SW 1271 (cell line): ENCODE results near the gene C14orf119.
A peak's percentile ranks its signal among the peaks of the same experiment; 100 is the strongest.

Experiments used
- DNase-seq, 2 experiments: peaks; one replicate each; lab custom pipeline; 2025; lab: John Stamatoyannopoulos, UW

Gene C14orf119

DNA sequence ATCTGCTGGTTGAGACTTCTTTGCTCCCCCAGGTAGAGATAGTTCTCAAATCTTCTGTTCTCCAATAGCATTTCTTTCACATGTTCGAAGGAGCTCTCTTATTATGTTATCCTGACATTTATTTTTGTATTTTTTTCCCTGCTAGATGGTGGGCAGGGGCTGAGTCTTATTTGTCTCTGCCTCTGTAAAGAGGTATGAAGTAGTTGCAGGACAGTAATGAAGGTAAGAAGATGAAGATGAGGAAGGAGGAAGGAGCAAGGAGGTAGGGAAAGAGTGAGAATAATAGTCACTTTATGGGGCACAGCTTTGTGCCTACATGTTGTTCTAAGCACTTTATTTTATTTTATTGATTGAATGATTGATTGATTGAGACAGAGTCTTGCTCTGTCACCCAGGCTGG lies 14.5 kb downstream of the C14orf119 start:
- DNase-seq, result no peak

DNA sequence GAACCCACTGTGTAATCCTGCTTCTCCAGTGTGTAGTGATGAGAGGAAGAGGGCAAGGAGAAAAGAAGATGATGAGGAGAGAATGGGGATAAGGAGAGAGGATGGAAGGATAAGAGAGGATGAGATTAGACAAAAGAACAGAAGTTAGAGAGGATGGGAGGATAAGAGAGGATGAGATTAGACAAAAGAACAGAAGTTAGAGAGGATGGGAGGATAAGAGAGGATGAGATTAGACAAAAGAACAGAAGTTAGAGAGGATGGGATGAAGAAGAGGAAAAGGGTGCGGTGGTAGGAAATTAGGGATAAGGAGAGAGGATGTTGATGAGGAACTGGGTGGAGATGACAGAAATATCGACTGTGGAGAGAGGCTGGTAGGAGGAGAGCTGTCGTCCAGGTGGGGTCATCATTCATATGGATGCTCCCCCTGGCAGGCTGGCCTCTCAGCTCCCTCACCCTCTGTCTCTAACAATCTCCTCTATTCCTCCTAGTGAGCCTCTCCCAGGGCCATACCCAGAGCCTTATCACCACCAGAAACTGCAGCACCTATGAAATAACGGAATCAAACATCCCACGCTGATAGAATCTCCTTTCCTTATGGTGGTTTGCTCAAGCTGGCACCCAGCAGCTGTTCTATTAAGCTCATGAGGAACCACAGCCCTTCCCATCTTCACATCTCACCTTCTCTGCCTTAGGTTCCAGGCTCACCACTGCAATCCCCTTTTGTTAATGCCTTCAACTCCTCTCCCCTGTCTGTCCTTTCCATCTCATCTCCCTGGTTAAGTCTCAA lies 15.5 kb downstream of the C14orf119 start:
- no peak for DNase-seq

DNA sequence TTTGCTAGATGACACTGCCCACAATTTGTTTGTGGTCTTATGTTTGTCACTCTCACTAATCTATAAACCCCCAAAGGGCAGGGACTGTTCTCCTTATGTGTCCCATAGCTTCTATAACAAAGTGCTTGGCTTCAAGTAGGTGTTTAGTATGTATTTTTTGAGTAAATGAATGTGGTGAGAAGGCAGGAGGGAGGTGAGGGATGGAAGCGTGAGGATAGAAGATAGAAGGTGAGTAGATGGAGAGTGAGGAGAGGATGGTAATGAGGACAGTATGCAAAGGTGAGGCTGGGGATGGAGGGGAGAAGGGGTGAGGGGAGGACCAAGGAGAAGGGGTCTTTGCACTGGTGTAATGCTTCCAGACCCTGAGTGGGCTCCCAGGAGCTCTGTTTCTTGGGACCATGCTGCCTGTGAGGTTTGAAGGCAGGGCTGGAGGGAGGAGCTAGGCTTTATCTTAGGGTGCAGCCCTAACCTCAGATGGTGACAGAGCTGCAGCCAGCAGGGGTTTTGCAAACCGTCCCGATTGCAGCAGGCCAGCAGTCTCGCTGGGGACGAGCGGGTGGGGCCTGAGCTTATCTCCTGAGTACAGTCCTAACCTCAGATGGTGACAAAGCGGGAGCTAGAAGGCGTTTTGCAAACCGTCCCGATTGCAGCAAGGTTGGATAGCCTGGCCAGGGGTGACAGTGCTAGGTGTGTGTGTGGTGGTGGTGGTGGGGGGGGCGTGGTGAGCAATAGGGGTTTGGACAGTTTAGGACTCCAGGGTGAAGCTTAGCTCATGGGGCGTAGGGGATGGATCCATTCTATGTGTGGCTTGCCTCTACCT lies 17.3 kb downstream of the C14orf119 start:
- no peak for DNase-seq

DNA sequence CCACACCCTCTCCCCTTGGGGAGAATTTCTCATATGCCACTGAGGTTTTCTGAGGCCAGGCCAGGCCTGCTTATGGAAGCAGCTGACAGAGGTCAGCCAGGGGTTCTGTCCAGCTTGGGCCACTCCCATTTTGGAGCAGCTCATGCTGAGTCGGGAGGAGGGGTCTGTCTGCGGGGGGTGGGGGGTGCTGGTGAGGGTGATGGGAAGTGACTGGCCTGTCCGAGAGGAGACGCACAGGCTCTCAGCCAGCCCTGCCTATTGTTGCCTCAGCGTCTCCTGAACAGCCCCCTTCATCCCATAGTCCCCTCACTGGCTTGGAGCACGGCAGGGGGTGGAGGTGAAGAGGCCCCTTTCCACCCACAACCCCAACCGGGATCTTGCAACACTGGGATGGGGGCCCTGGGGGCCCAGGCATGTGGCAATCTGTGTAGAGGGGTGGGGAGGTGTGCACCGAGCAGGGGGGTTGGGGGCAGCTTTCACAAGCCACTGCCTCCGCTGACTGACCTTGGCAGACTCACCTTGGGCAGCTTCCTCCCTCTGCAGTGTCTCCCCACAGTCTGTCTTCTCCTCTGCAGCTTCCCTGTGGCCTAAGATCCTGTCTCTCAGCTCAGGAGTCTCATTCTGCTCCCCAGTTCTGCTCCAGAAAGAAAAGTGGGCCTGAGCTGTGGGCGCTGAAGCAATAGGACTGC lies 18.3 kb downstream of the C14orf119 start:
- no peak for DNase-seq

DNA sequence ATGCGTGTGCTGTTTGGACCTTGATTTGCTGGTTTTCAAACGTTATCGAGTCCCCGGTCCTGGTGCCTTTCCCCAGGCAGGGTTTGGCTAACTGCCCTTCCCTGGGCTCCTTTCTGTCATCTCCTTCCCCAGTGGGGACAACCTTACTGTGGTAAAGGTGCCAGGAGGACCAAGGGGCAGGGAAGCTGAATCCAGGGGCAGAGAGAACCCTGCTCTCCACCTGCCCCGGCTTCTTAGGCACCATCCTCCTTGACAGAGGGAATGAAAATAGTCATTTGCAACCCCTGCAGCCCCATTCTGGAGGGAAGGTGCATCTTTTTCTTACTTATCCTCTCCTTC lies 18.8 kb downstream of the C14orf119 start:
- no peak for DNase-seq

DNA sequence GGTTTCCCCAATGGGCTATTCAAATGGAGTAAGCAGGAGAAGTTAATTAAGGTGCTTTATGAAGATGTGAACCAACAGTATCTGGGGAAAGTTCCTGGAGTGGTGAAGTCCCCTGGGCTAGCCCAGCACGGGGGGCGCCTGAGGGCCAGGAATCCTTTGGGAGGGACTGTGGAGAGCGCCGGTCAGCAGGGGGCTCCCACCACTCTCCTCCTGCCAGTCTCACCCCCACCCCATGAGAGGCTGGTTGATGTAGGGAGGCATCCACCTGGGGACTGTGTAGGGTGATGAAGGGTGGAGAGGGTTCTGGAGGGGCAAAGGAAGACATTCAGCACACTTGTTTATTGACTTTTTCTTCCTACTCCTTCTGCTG lies 19.3 kb downstream of the C14orf119 start:
- no peak for DNase-seq

DNA sequence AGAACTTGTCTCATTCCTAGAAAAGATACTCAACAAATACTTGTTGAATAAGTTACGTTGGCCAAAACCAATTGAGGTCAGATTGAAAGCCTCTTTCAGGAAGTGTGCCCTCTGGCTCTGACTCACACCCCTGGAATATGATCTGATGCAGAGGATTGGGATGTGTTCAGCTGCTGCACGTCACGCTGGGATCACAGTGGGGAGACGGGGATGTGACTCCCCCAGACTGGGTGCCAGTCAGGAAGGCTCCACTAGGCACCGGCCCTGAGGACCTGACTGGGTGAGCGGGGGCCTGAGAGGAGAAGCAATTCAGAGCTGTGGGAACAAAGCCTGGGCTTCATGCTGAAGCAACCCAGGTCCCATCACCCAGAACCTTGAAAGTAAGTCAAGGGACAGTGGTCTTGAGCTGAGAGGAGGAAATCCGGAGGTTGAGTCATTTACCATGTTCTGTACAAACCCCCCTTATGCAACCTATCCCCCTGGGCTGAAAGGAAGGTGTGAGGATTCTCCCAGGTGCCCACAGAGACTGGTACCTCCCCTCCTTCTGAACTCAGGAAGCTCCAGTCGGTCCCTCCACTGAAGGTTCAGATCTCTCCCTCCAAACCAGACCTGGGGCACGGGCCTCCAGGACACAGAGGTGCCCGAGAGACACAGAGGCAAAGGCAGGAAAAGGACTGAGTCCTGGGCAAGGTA lies 19.9 kb downstream of the C14orf119 start:
- DNase-seq, result peak; percentile 92 to 93

DNA sequence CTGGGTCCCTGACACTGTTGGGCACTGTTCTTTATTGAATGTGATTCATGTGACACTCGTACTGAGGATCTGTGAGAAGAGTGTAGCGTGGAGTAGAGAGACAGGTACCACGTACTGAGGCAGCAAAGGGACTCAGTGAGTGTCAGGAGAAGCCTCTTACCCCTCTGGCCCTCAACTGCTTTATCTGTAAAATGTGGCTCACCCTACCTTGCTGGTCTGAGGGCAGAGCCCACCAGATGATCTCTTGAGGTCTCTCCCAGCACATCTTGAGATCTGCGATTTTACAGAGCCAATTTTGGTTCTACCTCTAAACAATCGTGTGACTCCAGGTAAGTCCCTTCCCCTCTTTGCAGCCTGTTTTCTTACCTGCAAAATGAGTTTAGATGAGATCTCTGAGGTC lies 20.6 kb downstream of the C14orf119 start:
- no peak for DNase-seq

DNA sequence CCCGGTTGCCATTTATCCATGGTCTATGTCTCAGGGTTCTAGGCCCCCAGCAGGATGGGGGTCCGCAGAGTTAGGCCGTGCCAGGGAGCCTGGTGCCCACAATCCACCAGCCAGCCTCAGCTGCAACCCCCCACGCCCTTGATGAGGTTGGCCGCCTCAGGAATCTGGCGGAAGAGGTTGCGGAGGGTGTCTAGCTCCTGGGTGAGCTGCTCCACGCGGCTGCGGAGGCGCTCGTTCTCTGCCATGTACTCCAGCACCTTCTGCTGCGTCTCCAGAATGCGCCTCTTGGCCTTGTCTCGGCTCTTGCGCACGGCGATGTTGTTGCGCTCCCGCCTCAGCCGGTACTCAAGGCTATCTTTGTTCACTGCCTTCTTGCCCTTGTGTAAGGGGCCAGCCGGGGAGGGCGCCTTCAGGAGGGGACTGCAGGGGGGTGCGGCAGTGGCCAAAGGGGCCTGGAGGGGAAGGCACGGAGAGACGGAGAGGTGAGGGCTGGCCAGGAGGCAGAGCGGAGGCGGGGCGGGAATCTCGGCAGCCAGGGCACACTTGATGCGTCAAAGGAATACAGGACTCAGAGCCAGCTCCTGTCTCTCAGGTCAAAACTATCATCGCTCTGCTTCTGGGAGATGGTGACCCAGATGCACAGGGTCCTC lies 22.2 kb downstream of the C14orf119 start:
- no peak for DNase-seq

DNA sequence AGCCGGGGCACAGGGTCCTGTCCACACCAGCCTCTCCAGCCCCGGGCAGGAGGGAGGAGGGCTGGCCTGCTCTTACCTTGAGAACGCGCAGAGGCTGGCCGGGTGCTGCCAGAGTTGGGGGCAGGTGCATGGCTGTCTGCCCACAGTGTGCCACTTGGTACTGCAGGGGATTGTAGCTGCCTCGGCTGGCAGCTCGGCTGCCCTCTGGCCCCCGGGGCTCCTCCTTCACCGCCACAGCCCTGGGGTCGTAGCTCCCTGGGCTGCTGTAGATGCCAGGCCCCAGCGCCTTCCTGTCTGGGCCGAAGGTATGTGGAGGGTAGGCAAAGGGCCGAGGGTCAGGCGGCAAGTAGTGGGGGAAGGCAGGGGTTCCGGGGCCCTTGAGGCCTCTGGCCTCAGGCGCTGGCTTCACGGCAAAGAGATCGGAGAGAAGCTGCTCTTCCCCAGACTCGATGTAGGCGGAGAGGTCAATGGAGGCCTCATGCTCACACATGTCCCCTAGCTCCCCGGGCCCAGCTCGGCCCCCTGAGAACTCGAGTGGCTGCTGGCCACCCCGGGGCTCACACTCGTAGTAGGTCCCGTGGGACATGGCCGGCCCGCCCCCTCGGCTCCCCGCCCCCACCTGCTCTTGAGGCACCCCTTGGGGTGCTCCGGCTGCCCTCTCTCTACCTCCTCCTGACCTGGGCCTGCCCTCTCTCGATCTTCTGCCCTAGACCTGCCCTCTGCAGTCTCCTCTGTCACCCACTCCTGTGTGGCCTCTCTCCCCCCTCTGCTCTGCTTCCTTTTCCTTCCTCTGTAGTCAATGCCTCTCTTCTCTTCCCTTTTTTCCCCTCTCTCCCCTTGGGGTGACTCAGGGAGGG lies 23.4 kb downstream of the C14orf119 start, which contains the start of gene CEBPE:
TSS of gene CEBPE (minus strand) at position 750 of the 857 bp plus-strand sequence. CDS start at position 586, 164 bp downstream.
- no peak for DNase-seq

DNA sequence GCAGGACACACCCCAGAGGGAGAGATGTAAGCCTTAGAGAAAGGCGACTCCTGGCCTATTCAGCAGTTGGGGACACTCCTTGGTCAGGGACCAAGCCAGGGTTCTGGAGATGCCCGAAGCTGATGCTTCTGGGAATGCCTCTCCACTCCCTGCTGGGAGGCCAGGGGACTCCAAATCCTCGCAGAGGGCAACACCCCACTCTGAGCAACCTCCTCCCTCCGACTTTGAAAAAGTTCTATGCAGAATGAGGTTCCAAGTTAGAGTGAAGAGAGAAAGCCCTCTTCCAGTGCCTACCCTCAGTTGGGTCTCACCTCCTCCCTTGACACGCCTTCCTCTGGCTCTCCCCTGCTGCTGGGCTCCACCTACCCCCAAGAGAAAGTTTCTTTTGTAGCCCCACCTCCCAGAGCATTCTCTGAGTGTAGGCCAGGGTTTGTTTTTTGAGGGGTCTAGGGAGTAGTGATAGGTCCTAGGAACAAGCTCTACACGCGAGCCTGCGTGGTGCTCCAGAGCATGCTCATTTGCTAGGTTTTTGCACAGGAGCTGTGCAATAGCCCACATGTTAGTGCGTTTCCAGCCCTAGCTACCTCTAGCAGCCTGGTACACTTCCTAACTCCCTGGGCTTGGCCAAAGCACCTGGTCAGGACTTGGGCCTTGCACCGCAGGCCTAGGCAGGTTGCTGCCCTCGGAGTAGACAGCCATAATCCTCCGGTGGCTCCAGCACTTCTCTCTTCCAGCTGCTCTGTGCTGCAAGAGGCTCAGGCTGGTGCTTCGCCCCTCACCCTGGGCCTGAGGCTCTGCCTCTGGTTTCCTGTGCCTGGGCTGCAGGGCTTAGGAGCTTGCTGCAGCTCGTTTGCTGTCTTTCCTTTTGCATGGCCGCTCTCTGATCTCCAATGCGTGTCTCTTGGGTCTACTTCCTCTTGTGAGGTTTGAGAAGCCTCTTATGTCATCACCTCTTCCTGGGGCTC lies 24.3 kb downstream of the C14orf119 start:
- DNase-seq, result no peak

DNA sequence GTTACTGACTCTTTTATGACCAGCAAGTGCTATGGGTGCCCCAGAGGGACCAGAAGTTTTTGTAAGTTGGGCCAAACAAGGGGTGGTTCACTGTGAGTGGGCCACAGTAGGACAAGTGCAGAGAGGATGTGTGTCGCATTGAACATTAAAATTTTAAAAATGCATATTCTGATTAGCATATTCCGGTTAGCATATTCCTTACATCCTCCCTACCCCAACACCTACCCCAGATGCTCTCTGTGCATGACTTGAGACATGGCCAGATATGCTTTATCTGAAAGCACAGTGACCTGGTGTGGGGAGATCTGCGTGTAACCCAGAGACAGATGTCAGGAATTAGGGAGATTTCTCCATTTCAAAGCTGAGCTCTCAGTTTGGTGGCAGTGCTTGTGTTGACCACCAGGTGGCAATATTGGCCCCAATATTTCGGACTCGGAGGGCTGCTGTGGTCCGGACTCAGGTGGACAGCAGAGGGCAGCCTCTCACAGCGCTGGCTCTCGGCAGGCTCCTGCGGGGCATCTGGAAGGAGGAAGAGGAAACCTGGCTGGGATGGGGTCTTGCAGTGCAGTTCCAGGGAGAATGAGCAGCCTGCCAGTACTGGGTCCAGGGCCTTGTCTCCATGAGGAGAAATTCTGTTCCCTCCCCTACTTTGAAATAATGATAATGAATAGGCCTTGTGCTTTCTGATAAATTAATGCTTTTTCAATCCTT lies 25.4 kb downstream of the C14orf119 start:
- peak; percentile 64 to 79 for DNase-seq

DNA sequence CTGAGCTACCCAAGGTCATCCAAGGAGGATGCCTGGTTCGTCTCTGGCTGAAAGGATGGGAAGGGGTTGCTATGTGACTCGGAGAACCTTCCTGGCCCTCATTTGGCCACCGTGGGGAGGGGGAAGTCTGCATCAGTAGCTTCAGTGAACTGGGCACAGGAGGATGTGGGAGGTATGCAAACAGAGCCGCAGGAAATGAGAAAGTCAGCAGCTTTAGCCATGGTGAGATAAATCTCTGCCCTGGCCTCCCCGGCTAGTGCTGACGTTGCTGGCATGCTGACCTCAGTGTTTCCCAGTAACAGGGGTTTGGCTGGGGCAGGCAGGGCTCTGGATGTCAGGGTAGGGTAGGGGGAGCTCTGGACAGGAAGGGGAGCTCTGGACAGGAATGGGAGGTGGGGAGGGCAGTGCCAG lies 26.1 kb downstream of the C14orf119 start:
- no peak for DNase-seq

DNA sequence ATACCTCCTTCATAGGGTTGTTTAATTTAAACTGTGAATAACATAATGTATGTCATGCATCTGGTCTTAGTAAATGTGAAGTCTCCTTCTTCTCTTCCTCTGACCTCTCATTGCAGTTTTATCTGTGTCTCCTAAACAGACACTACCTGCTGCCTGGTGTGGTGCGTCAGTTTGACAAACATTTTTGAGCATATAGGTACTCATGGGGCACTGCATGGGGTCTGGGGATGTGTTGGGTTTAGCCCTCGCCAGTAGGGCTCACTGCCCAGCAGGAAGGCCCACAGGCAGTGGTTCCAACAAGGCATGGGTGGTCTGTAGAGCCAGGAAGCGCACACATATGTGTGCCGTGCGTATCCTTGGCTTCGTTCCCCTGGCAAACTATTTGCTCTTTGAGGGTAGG lies 26.8 kb downstream of the C14orf119 start:
- no peak for DNase-seq

DNA sequence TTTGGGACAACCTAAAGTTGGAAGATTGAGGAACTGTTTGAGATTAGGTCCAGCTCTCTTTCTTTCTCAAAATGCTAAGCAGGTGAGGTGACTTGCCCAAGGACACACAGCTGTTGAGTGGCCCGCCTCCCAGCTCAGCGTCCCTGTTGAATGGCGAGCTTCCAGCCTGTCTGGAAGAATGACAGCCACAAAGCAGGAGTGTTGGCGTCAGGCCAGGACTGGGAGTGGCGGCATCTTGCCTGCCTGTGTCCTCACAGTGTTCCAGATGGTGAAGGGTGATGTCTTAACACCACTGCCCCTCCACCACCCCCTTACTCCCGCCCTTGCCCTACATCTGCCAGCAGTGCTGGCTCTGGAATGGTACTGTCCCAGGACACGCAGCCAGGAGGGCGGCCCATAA lies 28.1 kb downstream of the C14orf119 start:
- no peak for DNase-seq

DNA sequence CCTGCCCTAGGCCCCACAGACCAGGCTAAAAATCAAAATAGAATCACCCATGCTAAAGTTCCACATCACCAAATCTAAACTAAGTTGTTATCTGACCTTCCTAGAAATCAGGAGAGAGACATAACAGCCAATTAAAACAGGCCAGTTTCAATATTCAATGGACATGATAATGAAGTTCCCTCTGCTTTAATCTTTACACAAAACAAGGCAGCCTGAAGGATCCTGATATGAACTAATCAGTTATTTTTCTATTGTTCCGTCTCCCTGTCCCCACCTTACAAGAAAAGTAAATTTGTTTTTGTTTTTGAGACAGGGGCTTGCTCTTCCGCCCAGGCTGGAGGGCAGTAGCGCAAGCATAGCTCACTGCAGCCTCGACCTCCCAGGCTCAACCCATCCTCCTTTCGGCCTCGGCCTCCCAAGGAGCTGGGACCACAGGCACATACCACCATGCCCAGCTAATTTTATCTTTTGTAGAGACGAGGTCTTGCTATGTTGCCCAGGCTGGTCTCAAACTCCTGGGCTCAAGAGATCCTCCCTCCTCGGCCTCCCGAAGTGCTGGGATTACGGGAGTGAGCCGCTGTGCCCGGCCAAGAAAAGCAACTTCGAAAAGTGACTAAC lies 29.1 kb downstream of the C14orf119 start:
- no peak for DNase-seq

DNA sequence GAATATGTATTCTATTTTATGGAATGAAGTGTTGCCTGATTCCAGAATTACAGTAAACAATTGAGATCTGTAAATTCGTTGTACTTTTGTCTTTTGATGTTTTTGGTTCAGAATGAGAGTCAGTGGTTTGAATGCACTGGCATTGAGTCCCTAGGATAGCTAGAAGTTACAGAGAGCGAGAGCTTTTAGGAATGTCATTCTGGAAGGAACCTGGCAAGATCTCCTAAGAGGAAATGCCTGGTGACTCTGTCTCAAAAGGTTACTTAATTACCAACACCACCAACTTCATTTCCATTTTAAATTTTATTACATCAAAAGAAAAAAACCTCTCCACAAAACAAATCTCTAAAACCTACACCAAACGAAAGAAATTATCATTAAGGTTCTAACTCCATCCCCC lies 29.7 kb downstream of the C14orf119 start:
- DNase-seq, result no peak

DNA sequence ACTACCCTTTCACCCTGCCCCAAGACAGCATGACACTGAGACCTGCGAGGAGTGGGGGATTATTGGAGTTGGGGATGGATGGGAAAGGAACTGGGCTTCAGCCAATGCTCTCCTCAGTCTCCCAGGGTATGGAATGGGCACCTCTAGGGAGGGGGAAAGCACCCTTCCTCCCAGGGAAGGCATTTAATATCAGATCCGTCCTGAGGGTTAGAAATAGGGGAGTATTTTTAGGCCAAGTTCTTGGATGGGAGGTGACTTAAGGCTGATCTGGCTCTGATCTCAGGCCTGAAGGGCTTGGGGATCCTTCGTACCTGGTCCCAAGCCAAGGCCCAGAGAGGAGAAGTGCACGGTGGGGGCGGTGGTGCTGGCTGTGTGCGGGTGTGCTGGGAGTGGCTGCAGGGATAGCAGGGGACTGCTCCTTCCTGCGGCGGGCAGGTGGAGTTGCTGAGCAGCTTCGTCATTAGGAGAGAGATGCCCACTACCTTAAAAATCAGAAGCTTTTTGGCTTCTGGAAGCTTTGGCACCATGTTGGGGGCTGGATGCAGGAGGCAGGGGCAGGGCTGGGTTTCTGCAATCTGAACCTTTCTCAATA lies 30.7 kb downstream of the C14orf119 start:
- DNase-seq, result no peak
